Tibial nerve (tissue), 4 donors: ENCODE data around the gene PRPF18. TPM values are rescaled to one million over a fixed set of nuclear protein-coding genes. Genes with fewer than 3 reads are reported as not detected.
"Not testable (repeated sequence)": the region's sequence is repeated elsewhere in the genome, so short reads cannot be mapped to it uniquely, and the experiment has no call there.

Experiments used
- DNase-seq, 2 donors: peaks; one replicate each; pipeline ENCODE4 v3.0.0-alpha.2; 2019; ENCODE audit warnings: low spot score in 2 of 2
- H3K27ac ChIP-seq, 4 donors: fragments of 200-600 bp; sonication (generic) in 3 of 4; one replicate each; pipeline ENCODE4 v1.5.1; 2017 to 2019; ENCODE audit warnings: mild to moderate bottlenecking in 1 of 4
- H3K27me3 ChIP-seq, 2 donors: fragments of 200-600 bp; sonication (generic) in 1 of 2; one replicate each; pipeline versions ENCODE4 v1.5.1 to v1.6.0; 2017 to 2019
- H3K36me3 ChIP-seq, 3 donors: fragments of 200-600 bp; sonication (generic); one replicate each; pipeline ENCODE4 v1.5.1; 2018 to 2019
- H3K4me1 ChIP-seq, 4 donors: fragments of 200-600 bp; sonication (generic) in 3 of 4; one replicate each; pipeline ENCODE4 v1.5.1; 2017 to 2019
- H3K4me3 ChIP-seq, 4 donors: fragments of 200-600 bp; sonication (generic) in 3 of 4; one replicate each; pipeline ENCODE4 v1.5.1; 2017 to 2019; ENCODE audit warnings: mild to moderate bottlenecking in 1 of 4, moderate library complexity in 1 of 4
- H3K9me3 ChIP-seq, 4 donors: fragments of 200-600 bp; sonication (generic) in 3 of 4; one replicate each; pipeline ENCODE4 v1.5.1; 2017 to 2019
- EP300 ChIP-seq, 2 donors: sonication (generic); formaldehyde crosslinking; IDR thresholded peaks; one replicate each; pipeline ENCODE4 v1.6.1; 2017; ENCODE audit warnings: antibody characterized with exemption in 2 of 2, mild to moderate bottlenecking in 1 of 2
- POLR2A ChIP-seq, 2 donors: fragments of 450-650 bp; IDR thresholded peaks; one replicate each; pipeline ENCODE4 v1.6.1; 2017; ENCODE audit warnings: antibody characterized with exemption in 2 of 2, mild to moderate bottlenecking in 2 of 2, moderate library complexity in 2 of 2
- WGBS, 2 donors: methylation state at CpG; one replicate each; pipeline ENCODE4 v1.1.5; 2018; 5-methylcytosine and 5-hydroxymethylcytosine counted together
- total RNA-seq, 4 donors: library from RNA; depleted of rRNA; stranded (reverse); fragments of >200 nt; gene quantifications; one replicate each; pipeline ENCODE4 v1.1.0, GENCODE V29; 2016
- TF ChIP-seq, protein P1 (sequence below), 5 experiments: fragments of 200-600 bp in 3 of 5; fragments of 450-650 bp in 2 of 5; sonication (generic) in 3 of 5; IDR thresholded peaks; one replicate each; pipeline ENCODE4 v1.5.1; 2016 to 2019; ENCODE audit warnings: antibody characterized with exemption in 5 of 5, mild to moderate bottlenecking in 3 of 5, moderate library complexity in 2 of 5

The PRPF18 gene
- total RNA-seq = 10 to 100 TPM; 22.9 to 34.3 (median 32.8) TPM

DNA sequence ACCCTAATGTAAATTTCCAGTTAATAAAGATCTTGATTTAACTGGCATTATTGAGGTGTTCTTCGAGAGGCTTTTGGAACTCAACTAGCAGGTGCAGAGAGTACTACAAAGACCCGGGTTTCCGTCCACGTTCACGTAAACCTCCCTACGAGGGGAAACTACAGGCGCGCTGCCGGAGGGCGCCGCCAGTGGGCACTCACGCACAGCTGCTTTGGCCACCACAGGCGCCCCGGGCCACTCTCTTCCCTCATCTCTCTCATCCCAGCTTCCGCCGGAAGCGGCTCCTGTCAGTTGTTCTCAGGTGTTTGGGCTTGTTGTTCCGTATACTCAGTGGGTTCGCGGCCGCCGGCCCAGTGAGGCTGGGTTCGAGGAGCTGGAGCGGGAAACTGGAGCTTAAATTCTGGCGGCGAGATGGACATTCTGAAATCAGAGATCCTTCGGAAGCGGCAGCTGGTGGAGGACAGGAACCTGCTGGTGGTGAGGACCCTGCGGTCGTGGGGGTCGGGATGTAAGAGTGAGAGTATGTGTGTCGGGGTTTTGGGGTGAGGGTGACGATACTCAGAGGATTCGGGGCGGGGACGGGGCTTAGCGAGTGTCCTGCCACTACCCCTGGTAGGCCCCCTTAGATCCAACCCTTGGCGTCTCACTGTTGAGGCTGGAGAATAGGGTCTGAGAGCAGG is at the start of gene PRPF18:
Gene PRPF18, plus strand, starts transcription at position 290 of the 680 bp plus-strand sequence. Its CDS starts 122 bp downstream, at position 412.
- Histone ChIP-seq H3K27ac (peak within 1 kb of the TSS in 3 of 4 donors; percentile 26 to 83 (median 63)), H3K4me1 (peaks cover 0 to 26% (median 13%) of the 10 kb centered on the region in 4 donors), H3K36me3 (peaks cover 0 to 4% (median 0%) of the 10 kb centered on the region in 3 donors), H3K9me3 (no peaks in the 10 kb centered on the region), H3K27me3 (peaks cover 0 to 23% of the 10 kb centered on the region in 2 donors), H3K4me3 (peak within 1 kb of the TSS; percentile 66 to 90 (median 82))
- TF ChIP-seq, protein P1, sequence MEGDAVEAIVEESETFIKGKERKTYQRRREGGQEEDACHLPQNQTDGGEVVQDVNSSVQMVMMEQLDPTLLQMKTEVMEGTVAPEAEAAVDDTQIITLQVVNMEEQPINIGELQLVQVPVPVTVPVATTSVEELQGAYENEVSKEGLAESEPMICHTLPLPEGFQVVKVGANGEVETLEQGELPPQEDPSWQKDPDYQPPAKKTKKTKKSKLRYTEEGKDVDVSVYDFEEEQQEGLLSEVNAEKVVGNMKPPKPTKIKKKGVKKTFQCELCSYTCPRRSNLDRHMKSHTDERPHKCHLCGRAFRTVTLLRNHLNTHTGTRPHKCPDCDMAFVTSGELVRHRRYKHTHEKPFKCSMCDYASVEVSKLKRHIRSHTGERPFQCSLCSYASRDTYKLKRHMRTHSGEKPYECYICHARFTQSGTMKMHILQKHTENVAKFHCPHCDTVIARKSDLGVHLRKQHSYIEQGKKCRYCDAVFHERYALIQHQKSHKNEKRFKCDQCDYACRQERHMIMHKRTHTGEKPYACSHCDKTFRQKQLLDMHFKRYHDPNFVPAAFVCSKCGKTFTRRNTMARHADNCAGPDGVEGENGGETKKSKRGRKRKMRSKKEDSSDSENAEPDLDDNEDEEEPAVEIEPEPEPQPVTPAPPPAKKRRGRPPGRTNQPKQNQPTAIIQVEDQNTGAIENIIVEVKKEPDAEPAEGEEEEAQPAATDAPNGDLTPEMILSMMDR (IDR thresholded peaks at IDR 0.05) = peak; percentile 89 to 99 (median 94)
- TF ChIP-seq POLR2A (IDR thresholded peaks at IDR 0.05) = peak in 1 of 2 donors; percentile 13
- TF ChIP-seq EP300 (IDR thresholded peaks at IDR 0.05) = peak; percentile 53 to 85
- WGBS, 2 donors = 1% methylated on average over 36 to 38 of the region's 38 CpGs
- peak; percentile 82 to 88 for DNase-seq

DNA sequence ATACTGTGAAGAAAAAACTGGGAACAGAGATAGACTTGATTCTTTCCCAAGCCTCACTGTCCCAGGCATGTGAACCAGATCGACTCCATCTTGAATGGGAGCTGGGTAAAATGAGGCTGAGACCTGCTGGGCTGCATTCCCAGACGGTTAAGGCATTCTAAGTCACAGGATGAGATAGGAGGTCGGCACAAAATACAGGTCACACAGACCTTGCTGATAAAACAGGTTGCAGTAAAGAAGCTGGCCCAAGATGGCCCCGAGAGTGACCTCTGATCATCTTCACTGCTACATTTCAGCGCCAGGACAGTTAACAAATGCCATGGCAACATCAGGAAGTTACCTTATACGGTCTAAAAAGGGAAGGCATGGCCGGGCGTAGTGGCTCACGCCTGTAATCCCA is 48.8 kb upstream of the PRPF18 start:
- DNase-seq, H3K36me3 ChIP-seq, H3K4me3 ChIP-seq, H3K4me1 ChIP-seq, H3K27ac ChIP-seq, H3K27me3 ChIP-seq, H3K9me3 ChIP-seq: not testable (repeated sequence)
- WGBS, 2 donors = 73 to 79% methylated on average over 9 of the region's 9 CpGs

DNA sequence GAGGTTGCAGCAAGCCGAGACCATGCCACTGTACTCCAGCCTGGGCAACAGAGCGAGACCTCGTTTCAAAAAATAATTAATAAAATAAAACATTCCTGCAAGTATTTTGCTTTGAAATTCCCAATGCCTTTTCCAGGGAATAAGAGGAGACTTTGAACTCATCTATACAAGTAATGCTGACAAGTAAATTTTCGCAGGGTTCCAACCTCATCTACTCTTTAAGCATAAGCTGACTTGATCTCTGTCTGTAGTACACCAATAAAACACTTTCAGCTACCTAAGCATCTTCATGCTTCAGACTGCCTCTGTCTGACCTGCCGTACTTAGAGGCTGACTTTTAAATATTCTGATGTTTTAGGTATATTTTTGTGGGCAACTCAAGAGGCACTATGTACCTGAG is 44.2 kb upstream of the PRPF18 start:
- no peaks in the 10 kb centered on the region for H3K4me1 ChIP-seq
- TF ChIP-seq EP300 (IDR thresholded peaks at IDR 0.05) (no peak), POLR2A (IDR thresholded peaks at IDR 0.05) (no peak)
- TF ChIP-seq, protein P1 (IDR thresholded peaks at IDR 0.05) = no peak
- WGBS, 2 donors = 88 to 93% methylated on average over 5 of the region's 5 CpGs
- no peaks in the 10 kb centered on the region for H3K9me3 ChIP-seq
- no peak overlapping the region for H3K27ac ChIP-seq
- no peaks in the 10 kb centered on the region for H3K36me3 ChIP-seq
- no peak overlapping the region for H3K4me3 ChIP-seq
- no peak for DNase-seq
- peaks cover 0 to 10% of the 10 kb centered on the region in 2 donors for H3K27me3 ChIP-seq

DNA sequence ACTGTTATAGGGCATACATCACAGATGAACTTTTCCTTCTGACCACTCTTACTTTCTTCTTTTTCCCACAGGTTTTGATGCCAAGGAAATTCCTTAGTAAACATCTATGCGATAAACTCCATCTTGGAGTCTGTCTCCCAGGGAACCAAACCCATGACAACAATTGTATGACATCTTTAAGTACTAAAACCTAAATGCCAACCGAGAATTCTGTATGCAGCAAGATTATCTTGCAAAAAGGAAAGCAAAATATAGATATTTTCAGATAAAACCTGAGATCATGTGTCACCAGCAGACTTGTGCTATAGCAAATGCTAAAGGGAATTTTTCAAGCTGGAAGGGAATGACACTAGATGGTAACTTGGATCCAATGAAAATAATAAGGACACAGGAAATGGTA is 36.0 kb upstream of the PRPF18 start:
- TF ChIP-seq, protein P1 (IDR thresholded peaks at IDR 0.05) = no peak
- TF ChIP-seq EP300 (IDR thresholded peaks at IDR 0.05) (no peak), POLR2A (IDR thresholded peaks at IDR 0.05) (no peak)

GRCh38 chr10:13555884-13556510 is 30.8 kb upstream of the PRPF18 start:
- no peak overlapping the region for H3K27ac ChIP-seq
- TF ChIP-seq EP300 (IDR thresholded peaks at IDR 0.05) (no peak), POLR2A (IDR thresholded peaks at IDR 0.05) (no peak)
- TF ChIP-seq, protein P1 (IDR thresholded peaks at IDR 0.05) = no peak
- peaks cover 0 to 2% (median 0%) of the 10 kb centered on the region in 4 donors for H3K9me3 ChIP-seq
- H3K4me1 ChIP-seq = no peaks in the 10 kb centered on the region
- no peak overlapping the region for H3K4me3 ChIP-seq
- no peaks in the 10 kb centered on the region for H3K36me3 ChIP-seq
- DNase-seq = no peak
- 49 to 50% methylated on average over 2 of the region's 2 CpGs for WGBS, 2 donors
- no peaks in the 10 kb centered on the region for H3K27me3 ChIP-seq

More for the DNA sequence above, 36.0 kb upstream of the PRPF18 start:
- Histone ChIP-seq H3K9me3 (peaks cover 0 to 25% (median 0%) of the 10 kb centered on the region in 4 donors), H3K4me3 (no peak overlapping the region), H3K4me1 (no peaks in the 10 kb centered on the region), H3K27ac (no peak overlapping the region), H3K36me3 (no peaks in the 10 kb centered on the region), H3K27me3 (peaks cover 0 to 4% of the 10 kb centered on the region in 2 donors)
- WGBS, 2 donors = 80 to 85% methylated on average over 2 of the region's 2 CpGs
- DNase-seq = no peak
